D341Med (cell line): ENCODE data around the gene CADPS2.

Source experiments
- DNase-seq: peaks from one replicate; pipeline ENCODE4 v3.0.0; 2012; ENCODE audit warnings: low spot score

The CADPS2 gene

DNA sequence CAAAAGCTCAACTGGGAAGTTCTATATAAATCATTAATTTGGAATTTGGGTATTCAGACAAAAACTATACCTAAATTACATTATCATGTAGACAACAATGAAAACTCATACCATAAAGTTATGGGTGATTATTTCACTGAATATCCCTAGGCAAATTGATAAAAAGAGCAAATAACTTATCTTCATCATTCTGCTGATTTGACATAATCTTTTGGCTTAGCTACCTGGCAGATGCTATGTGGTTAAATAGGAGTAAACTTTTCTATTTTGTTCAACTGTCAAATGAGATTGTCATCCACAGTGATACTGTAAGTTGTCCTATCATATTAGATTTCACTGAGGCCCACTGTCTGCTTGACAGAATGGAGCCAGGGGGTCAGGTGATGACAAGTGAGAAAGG lies 432.8 kb downstream of the CADPS2 start:
- no peak for DNase-seq

GRCh38 chr7:122448893-122449589 lies 437.2 kb downstream of the CADPS2 start:
- no peak for DNase-seq

- peak; percentile 26 for DNase-seq
These were observed 443.3 kb downstream of the CADPS2 start for GRCh38 chr7:122442929-122443328.

- DNase-seq = no peak
These were observed 447.8 kb downstream of the CADPS2 start for GRCh38 chr7:122438492-122438891.

DNA sequence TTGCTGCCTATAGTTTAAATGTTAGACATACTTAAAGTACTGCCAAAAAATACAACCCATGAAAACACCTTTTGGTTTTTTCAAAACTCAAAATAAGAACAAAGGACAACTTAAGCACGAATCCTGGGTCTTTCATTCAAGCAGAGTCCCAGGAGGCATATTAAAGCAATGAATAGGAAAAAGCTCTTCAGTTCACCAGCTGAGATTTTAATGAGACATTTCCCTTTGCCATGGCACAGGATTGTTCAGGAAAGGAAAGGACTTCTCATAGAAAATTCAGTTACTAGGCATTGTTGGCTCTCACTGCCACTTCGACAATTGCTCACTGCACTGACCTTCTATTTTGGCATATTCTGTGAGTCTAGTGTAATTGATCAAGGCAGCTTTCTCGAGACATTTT lies 448.3 kb downstream of the CADPS2 start:
- no peak for DNase-seq

GRCh38 chr7:122433765-122434164 lies 452.5 kb downstream of the CADPS2 start:
- DNase-seq = no peak

GRCh38 chr7:122430710-122431109 lies 455.6 kb downstream of the CADPS2 start:
- DNase-seq = no peak

- DNase-seq = no peak
These were observed 456.3 kb downstream of the CADPS2 start for GRCh38 chr7:122429926-122430325.

- DNase-seq = no peak
These were observed 460.5 kb downstream of the CADPS2 start for GRCh38 chr7:122425731-122426130.

DNA sequence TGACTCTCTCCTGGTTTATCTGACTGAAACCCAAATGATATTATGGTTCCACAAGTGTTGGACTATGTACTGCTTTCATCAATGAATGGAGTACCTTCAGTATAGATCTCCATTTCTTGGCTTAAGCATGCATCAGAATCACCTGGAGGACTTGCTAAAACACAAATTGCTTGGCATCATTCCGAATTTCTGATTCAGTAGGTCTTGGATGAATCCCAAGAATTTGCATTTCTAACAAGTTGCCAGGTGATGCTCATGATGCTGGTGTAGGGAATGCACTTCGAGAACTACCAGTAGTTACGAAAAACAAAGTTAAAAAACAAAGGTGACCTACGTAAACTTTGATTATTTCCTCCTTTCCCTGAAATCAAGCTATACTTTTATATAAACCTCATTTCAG lies 462.7 kb downstream of the CADPS2 start:
- DNase-seq = no peak

- no peak for DNase-seq
These were observed 469.9 kb downstream of the CADPS2 start for GRCh38 chr7:122416336-122416735.

DNA sequence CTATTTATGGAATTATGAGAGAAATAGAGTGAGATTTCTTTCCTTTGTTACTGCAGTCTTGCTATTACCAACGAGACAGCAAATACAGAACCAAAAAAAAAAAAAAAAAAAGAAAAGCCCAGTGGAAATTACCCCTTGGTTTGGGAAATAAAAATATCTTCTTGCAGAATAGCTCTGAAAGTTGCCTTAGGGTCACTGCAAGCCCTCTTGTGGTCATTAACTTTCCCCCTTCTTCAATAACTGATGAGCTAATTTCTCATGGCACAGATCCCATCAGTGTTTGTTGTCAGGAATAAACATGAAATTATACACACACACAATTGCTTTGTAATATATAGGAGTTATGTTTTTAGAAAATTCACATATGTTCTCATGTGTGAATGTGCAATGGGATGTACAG lies 470.8 kb downstream of the CADPS2 start:
- no peak for DNase-seq

GRCh38 chr7:122413339-122413738 lies 472.9 kb downstream of the CADPS2 start:
- DNase-seq = no peak

- DNase-seq = no peak
These were observed 473.4 kb downstream of the CADPS2 start for GRCh38 chr7:122412883-122413282.

- no peak for DNase-seq
These were observed 473.8 kb downstream of the CADPS2 start for GRCh38 chr7:122412441-122412840.

- no peak for DNase-seq
These were observed 479.1 kb downstream of the CADPS2 start for GRCh38 chr7:122407195-122407594.

DNA sequence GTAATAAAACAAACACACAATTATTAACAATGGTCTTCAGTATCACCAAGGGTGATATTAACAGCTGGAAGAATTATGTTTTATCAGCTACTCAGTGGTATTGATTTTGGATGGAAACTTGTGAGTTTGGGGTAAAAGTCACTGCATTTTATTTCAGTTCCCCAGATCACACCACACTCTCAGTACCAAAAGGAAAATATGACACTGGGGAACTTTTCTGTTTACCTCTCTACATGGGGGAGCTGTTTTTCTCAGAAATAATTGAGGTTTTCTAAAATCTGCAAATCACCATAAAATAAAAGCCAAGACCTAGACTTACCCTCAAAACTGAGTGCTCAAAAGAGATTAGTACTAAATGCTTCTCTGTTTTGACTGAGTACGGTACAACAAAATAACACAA lies 483.1 kb downstream of the CADPS2 start:
- no peak for DNase-seq

- DNase-seq = no peak
These were observed 484.0 kb downstream of the CADPS2 start for GRCh38 chr7:122402235-122402634.

DNA sequence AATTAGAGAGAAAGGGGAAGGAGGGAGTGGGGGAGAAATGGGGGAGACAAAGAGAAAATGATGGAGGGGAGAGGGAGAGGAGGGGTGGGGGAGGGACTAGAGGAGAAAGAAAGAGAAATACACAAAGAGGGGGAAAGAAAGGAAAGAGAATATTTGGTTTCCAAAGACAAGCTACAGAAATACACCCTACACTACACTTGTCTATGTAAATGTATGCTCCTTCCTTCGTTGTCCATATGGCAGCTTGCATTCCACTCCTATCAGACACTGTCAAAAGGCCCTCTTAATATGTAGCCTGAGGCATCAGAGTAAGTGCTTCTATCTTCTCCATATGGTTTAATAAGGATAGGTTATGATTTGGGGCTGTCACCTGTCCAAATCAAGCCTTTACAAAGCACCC lies 488.9 kb downstream of the CADPS2 start:
- DNase-seq = no peak

DNA sequence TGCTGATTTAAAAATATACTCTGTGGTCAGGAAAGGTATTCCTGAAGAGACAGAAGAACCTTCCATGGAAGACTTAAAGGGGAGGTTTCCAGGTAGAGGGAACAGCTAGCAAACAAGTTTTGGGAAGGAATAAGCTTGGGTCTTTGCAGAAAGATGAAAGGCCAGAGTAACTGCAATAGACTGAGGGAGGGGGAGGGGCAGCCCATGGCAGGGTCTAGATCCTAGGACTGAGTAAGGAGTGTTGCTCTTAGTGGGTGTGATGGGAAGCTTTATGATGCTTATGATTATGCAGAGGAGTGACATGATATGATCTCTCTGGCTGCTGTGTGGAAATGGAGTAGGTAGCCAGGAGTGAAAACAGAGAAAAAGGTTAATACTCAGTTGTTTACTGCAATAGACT lies 491.7 kb downstream of the CADPS2 start:
- no peak for DNase-seq

GRCh38 chr7:122384528-122384927 lies 501.7 kb downstream of the CADPS2 start:
- DNase-seq = no peak

DNA sequence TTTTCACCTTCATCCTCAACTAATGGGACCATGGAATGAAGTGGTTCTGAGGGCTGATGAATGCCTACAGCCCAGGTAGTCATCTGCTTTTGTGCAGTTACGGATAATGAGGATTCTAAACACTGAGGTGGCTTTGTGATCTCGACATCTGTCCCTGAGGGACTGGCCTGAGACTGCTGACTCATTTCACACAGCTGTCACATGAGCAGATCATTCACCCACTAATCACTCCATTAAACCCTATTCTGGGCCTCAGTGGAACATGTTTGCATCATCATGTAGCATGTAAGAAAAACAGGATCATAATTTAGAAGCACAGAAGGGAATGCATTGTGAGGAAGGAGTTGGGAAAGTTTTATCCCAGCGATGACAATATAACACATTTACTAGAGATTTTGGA lies 502.3 kb downstream of the CADPS2 start:
- DNase-seq = peak; percentile 44

DNA sequence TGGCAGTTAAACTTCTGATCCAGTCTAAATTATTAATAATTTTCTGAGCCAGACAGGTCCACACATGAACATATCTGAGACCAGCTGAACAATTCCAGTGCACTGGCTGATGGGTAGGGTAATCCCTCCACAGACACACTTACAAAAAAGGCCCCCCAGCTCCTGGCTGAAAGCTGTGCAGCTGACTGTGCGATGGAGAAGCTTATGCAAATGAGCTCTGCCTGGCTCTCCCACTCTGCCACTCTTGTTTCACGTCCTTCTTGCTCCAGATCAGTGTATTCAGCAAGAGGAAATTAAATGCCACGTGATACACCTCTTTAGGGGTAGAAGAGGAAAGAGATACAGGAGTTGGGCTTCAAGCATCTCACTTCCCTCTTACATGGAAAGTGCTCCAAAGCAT lies 505.3 kb downstream of the CADPS2 start:
- peak; percentile 36 for DNase-seq

GRCh38 chr7:122379491-122379890 lies 506.8 kb downstream of the CADPS2 start:
- no peak for DNase-seq

DNA sequence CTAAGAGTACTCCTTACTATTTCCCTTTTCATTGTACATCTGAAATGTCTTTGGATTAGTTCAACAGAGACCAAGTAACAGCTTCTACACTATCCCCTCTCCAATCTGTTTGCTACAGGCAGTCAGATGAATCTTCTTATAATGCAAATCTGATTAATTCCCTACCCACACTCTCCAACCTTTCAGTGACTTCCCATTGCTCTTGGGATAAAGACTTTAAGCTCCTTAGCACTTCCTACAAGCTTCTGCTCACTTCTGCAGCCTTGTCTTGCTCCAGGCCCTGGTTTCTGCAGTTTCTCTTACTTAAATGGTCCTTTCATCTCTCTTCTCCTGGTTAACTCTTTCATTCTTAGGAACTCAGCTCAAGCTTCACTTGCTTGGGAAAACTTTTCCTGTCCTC lies 516.5 kb downstream of the CADPS2 start:
- peak; percentile 58 for DNase-seq
